Mesothelial cell of epicardium (in vitro differentiated cells): ENCODE results near the gene ARHGEF19. TPM values are rescaled to one million over a fixed set of nuclear protein-coding genes. Genes with fewer than 3 reads are reported as not detected.
"Not testable (repeated sequence)": the region's sequence is repeated elsewhere in the genome, so short reads cannot be mapped to it uniquely, and the experiment has no call there.

Source experiments
- DNase-seq, 2 experiments: peaks; one replicate each; pipeline ENCODE4 v3.0.0; 2021; ENCODE audit warnings: low spot score in 2 of 2; ENCODE audit not compliant: unreplicated experiment in 2 of 2
- H3K27ac Mint-ChIP-seq: 2 replicates; pipeline ENCODE4 v1.8.0; 2021; ENCODE audit warnings: mixed read lengths
- H3K27me3 Mint-ChIP-seq: 2 replicates; pipeline ENCODE4 v1.8.0; 2021; ENCODE audit warnings: low read depth, mixed read lengths
- H3K36me3 Mint-ChIP-seq: 2 replicates; pipeline ENCODE4 v1.8.0; 2021; ENCODE audit warnings: mixed read lengths
- H3K4me1 Mint-ChIP-seq: 2 replicates; pipeline ENCODE4 v1.8.0; 2021; ENCODE audit warnings: mixed read lengths
- H3K4me3 Mint-ChIP-seq: 2 replicates; pipeline ENCODE4 v1.8.0; 2021; ENCODE audit warnings: mild to moderate bottlenecking, moderate library complexity, mixed read lengths
- H3K9me3 Mint-ChIP-seq: 2 replicates; pipeline ENCODE4 v1.8.0; 2021; ENCODE audit warnings: mixed read lengths
- total RNA-seq: library from RNA; stranded (reverse); gene quantifications from 3 replicates; pipeline ENCODE4 v1.2.1, GENCODE V29; 2021
- TF ChIP-seq, protein P1 (sequence below): fragments of 200-600 bp; sonication (generic); IDR thresholded peaks from one replicate; pipeline ENCODE4 v1.5.0; 2021; ENCODE audit warnings: antibody characterized with exemption; ENCODE audit not compliant: unreplicated experiment

Gene ARHGEF19
- total RNA-seq, 1 donor from 2014 or later: 86.6 TPM

DNA sequence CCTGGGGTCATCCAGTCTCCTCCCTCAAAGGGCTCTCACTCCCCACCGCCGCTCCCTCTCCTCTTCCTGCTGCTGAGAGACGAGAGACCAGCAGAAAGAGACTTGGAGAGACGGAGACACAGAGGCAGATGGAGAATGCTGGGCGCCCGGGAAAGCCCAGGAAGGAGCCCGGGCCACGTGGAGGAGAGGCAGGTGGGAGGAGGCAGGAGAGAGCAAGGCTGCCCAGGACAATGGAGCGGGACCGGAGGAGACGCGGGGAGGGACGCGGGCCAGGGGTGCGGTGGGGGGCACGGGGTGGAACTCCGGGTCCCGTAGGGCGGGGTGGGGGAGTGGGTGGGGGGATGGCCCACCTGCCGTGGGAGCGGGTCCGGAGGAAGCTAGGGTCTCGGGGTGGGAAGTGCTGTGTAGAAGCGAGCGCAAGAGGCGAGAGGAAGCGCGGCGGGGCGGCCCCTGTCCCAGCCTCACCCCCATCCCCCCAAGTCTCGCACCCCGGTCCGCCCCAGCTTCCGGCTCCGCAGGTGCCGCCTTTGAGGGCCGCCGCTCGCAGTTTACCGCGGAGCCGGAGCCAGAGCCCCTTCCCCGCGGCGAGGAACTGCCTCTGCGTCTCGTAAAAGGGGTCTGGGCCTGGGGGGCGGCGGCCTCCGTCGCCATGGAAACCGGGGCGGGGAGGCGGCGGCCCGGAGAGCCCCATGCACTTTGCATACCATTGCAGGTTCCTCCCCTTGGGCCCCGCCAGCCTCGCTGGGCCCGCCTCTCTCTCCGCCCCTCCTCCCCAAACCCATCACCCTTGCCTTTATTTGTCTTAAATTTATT is 44.9 kb downstream of the ARHGEF19 start:
- Mint-ChIP-seq H3K4me3 (peak overlapping the region; percentile 69), H3K36me3 (no peaks in the 10 kb centered on the region), H3K9me3 (no peaks in the 10 kb centered on the region), H3K27me3 (no peaks in the 10 kb centered on the region), H3K4me1 (peaks cover 55% of the 10 kb centered on the region), H3K27ac (peak overlapping the region; percentile 81)
- TF ChIP-seq, protein P1, sequence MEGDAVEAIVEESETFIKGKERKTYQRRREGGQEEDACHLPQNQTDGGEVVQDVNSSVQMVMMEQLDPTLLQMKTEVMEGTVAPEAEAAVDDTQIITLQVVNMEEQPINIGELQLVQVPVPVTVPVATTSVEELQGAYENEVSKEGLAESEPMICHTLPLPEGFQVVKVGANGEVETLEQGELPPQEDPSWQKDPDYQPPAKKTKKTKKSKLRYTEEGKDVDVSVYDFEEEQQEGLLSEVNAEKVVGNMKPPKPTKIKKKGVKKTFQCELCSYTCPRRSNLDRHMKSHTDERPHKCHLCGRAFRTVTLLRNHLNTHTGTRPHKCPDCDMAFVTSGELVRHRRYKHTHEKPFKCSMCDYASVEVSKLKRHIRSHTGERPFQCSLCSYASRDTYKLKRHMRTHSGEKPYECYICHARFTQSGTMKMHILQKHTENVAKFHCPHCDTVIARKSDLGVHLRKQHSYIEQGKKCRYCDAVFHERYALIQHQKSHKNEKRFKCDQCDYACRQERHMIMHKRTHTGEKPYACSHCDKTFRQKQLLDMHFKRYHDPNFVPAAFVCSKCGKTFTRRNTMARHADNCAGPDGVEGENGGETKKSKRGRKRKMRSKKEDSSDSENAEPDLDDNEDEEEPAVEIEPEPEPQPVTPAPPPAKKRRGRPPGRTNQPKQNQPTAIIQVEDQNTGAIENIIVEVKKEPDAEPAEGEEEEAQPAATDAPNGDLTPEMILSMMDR: no peak
- peak; percentile 71 to 87 for DNase-seq

DNA sequence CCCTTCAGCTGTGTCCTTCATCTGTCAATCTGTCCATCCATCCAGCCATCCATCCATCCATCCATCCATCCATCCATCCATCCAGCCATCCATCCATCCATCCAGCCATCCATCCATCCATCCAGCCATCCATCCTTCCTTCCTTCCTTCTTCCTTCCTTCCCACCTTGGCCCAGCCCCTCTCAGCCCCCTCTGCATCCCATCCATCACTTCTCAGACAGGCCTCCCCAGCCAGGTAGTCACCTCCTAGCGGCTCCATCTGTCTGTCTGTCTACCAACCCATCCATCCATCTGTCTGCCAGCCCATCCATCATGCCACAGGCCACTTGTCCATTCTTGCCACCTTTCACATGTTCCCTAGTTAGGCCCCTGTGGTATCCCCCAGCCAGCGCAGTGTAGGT is 46.3 kb downstream of the ARHGEF19 start:
- no peak for DNase-seq
- Mint-ChIP-seq H3K9me3 (no peaks in the 10 kb centered on the region), H3K4me1 (peaks cover 51% of the 10 kb centered on the region), H3K27ac (peak overlapping the region; percentile 61), H3K4me3 (peak overlapping the region; percentile 69), H3K36me3 (no peaks in the 10 kb centered on the region), H3K27me3 (no peaks in the 10 kb centered on the region)
- TF ChIP-seq, protein P1: no peak

DNA sequence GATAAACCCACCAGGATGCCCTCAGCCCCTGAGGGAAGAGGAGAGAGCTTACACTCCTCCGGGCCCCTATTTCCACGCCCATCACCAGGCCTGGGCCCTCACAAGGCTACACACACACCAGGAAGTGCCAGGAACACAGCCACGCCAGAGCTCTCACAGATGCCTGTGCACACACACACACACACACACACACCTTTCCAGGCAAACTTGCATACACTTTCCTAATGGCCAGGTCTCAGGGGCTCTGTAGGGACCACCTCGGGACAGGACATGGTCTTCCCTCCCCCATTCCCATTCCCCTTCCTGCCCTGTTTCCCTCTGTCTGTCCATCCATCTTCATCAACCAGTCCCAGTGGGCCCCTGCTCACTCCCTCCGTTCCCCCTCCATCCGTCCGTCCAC is 46.9 kb downstream of the ARHGEF19 start:
- H3K27me3 Mint-ChIP-seq: no peaks in the 10 kb centered on the region
- peaks cover 48% of the 10 kb centered on the region for H3K4me1 Mint-ChIP-seq
- no peaks in the 10 kb centered on the region for H3K9me3 Mint-ChIP-seq
- peak overlapping the region; percentile 47 for H3K4me3 Mint-ChIP-seq
- no peak for DNase-seq
- peak overlapping the region; percentile 86 for H3K27ac Mint-ChIP-seq
- H3K36me3 Mint-ChIP-seq: no peaks in the 10 kb centered on the region
- TF ChIP-seq, protein P1: no peak

DNA sequence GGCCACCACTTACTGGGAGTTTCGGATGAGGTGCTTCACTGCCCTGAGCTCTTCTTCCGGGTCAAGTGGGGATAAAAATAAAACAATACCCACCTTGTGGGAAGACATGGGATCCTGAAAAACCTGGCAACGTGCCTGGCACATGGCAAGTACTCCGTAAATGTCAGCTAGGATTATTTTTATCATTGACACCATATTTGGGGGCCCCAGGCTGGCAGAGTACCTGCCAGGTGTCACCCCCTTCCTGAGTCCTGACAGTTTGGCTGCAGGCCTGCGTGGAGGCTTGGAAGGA is 47.4 kb downstream of the ARHGEF19 start:
- TF ChIP-seq, protein P1: no peak
- no peak overlapping the region for H3K4me3 Mint-ChIP-seq
- H3K9me3 Mint-ChIP-seq: no peaks in the 10 kb centered on the region
- H3K36me3 Mint-ChIP-seq: no peaks in the 10 kb centered on the region
- peaks cover 48% of the 10 kb centered on the region for H3K4me1 Mint-ChIP-seq
- H3K27ac Mint-ChIP-seq: peak overlapping the region; percentile 86
- no peak for DNase-seq
- H3K27me3 Mint-ChIP-seq: no peaks in the 10 kb centered on the region

GRCh38 chr1:16164213-16165072 is 48.0 kb downstream of the ARHGEF19 start:
- H3K9me3 Mint-ChIP-seq: no peaks in the 10 kb centered on the region
- H3K27ac Mint-ChIP-seq: peak overlapping the region; percentile 86
- DNase-seq: no peak
- TF ChIP-seq, protein P1: no peak
- peaks cover 47% of the 10 kb centered on the region for H3K4me1 Mint-ChIP-seq
- no peaks in the 10 kb centered on the region for H3K36me3 Mint-ChIP-seq
- no peak overlapping the region for H3K4me3 Mint-ChIP-seq
- no peaks in the 10 kb centered on the region for H3K27me3 Mint-ChIP-seq

DNA sequence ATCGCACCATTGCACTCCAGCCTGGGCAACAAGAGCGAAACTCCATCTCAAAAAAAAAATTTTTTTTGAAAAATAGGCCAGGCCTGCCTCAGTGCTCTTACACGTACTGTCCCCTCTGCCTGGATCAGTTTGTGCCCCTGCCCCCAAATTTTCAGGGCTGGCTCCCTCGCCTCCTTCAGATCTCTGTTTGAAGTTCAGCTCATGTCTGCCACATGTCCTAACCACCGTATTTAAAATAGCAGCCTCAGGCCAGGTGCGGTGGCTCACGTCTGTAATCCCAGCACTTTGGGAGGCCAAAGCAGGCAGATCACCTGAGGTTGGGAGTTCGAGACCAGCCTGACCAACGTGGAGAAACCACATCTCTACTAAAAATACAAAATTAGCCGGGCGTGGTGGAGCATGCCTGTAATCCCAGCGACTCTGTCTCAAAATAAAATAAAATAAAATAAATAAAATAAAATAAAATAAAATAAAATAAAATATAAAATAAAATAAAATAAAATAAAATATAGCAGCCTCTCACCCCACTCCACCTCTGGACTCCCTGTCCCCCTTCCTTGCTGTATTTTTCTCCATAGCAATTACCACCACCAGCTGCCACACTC is 48.7 kb downstream of the ARHGEF19 start:
- peak overlapping the region; percentile 86 for H3K27ac Mint-ChIP-seq
- peaks cover 49% of the 10 kb centered on the region for H3K4me1 Mint-ChIP-seq
- H3K27me3 Mint-ChIP-seq, H3K9me3 Mint-ChIP-seq, H3K4me3 Mint-ChIP-seq, H3K36me3 Mint-ChIP-seq, DNase-seq: not testable (repeated sequence)
